PC-9 (cell line): Measurements from ENCODE around the gene LRCH4. TPM values are rescaled to one million over a fixed set of nuclear protein-coding genes. Genes with fewer than 3 reads are reported as not detected.

Source experiments
- BruUV-seq: library from RNA; stranded (reverse); fragments of 400-500 nt; replicated peaks from 2 replicates; lab custom pipeline; 2021; lab: Mats Ljungman, UMichigan
- CTCF ChIA-PET: fragments of 300-600 bp; sonication (Branson Sonifier 250); formaldehyde crosslinking; loops from one replicate; lab custom pipeline; 2022; ENCODE audit warnings: antibody characterized with exemption; lab: Charles Lee
- POLR2A ChIA-PET: fragments of 300-600 bp; sonication (Branson Sonifier 250); formaldehyde crosslinking; loops from one replicate; lab custom pipeline; 2022; ENCODE audit warnings: antibody characterized with exemption; ENCODE audit not compliant: unreplicated experiment; lab: Charles Lee
- DNase-seq, 2 experiments: peaks; one replicate each; pipeline versions ENCODE4 v3.0.0 to v3.0.0-alpha.2; 2015 to 2022; ENCODE audit warnings: mixed read lengths in 1 of 2
- H2AFZ ChIP-seq: fragments of 200-600 bp; sonication (generic); 2 replicates; pipeline ENCODE4 v1.8.1; 2017; ENCODE audit warnings: antibody characterized with exemption
- H3F3A ChIP-seq: fragments of 200-600 bp; sonication (generic); 2 replicates; pipeline ENCODE4 v1.8.1; 2017; ENCODE audit warnings: antibody characterized with exemption, mild to moderate bottlenecking, low read depth; ENCODE audit not compliant: insufficient read depth
- H3K27ac ChIP-seq: fragments of 200-600 bp; sonication (generic); 2 replicates; pipeline ENCODE4 v1.6.1; 2016; ENCODE audit warnings: mixed run types
- H3K27me3 ChIP-seq: fragments of 200-600 bp; sonication (generic); 2 replicates; pipeline ENCODE4 v1.6.1; 2016; ENCODE audit warnings: low read depth, mixed run types; ENCODE audit not compliant: insufficient read depth
- H3K36me3 ChIP-seq: fragments of 200-600 bp; sonication (generic); 2 replicates; pipeline ENCODE4 v1.6.1; 2016; ENCODE audit warnings: low read depth, mixed run types
- H3K4me1 ChIP-seq: fragments of 200-600 bp; sonication (generic); replicated peaks from 2 replicates; pipeline ENCODE4 v1.6.1; 2016; ENCODE audit warnings: mixed run types; ENCODE audit not compliant: insufficient read depth
- H3K4me2 ChIP-seq: fragments of 200-600 bp; sonication (generic); 2 replicates; pipeline ENCODE4 v1.6.1; 2017; ENCODE audit warnings: mixed run types
- H3K4me3 ChIP-seq: fragments of 200-600 bp; sonication (generic); 2 replicates; pipeline ENCODE4 v1.6.1; 2016; ENCODE audit warnings: mixed run types
- H3K79me2 ChIP-seq: fragments of 200-600 bp; sonication (generic); 2 replicates; pipeline ENCODE4 v1.6.1; 2017; ENCODE audit warnings: low read depth, mixed run types
- H3K9me2 ChIP-seq: fragments of 200-600 bp; sonication (generic); 2 replicates; pipeline ENCODE4 v1.8.1; 2017; ENCODE audit warnings: mild to moderate bottlenecking; ENCODE audit not compliant: insufficient read depth
- H3K9me3 ChIP-seq: fragments of 200-600 bp; sonication (generic); 2 replicates; pipeline ENCODE4 v1.8.1; 2016; ENCODE audit warnings: low read depth; ENCODE audit not compliant: insufficient read depth
- H4K20me1 ChIP-seq: fragments of 200-600 bp; sonication (generic); 2 replicates; pipeline ENCODE4 v1.8.1; 2017; ENCODE audit not compliant: insufficient read depth
- EZH2 ChIP-seq: fragments of 200-600 bp; sonication (generic); IDR thresholded peaks from 2 replicates; pipeline ENCODE4 v1.8.0; 2017; ENCODE audit warnings: antibody characterized with exemption, low read depth
- intact Hi-C: fragments of 100-400 bp; cut with micrococcal nuclease; formaldehyde crosslinking; loops from one replicate; pipeline ENCODE4 v1.10.0; 2022; ENCODE audit not compliant: unreplicated experiment
- total RNA-seq: library from RNA; stranded (reverse); gene quantifications from 2 replicates; pipeline ENCODE4 v1.2.3, GENCODE V29; 2021
- TF ChIP-seq, protein P1 (sequence below): fragments of 200-600 bp; sonication (generic); conservative IDR thresholded peaks from 2 replicates; pipeline ENCODE4 v1.6.1; 2017; ENCODE audit warnings: mixed run types, antibody characterized with exemption, mild to moderate bottlenecking, moderate library complexity

The LRCH4 gene
- total RNA-seq, 1 experiment from 2014 or later: 89.6 TPM

DNA sequence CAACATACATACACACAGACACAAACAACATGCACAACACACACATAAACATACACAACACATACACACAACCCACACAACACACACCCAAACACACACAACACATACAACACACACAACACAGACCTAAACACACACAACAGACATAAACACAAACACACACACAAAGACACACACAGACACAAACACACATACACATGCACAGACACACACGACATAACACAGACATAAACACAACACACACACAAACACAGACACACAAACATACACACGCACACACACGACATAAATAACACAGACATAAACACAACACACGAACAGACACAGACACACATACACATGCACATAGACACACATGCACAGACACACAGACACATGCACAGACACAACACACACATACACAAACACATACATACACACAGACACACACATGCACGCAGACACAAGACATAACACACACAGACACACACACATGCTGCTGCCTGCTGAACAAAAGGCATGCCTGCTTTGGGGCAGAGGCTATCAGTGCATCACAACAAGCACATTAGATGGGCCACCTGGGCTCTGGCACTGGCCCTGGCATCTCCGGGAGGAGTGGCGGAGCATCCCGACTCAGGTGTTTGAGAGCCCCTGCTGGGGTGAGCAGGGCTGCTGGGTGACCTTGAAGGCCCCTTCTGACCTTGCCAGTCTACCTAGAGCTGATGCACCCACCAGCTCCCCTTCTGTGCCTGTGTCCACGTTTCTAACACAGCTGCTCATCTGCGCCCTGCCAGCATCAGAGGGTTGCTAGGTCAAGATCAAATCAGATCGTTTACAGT is 5.3 kb downstream of the LRCH4 start:
- Histone ChIP-seq H4K20me1 (peaks cover 2% of the 10 kb centered on the region; the same call in 1 of the 2 replicates), H3F3A (peaks cover 21% of the 10 kb centered on the region), H3K27me3 (no peaks in the 10 kb centered on the region), H3K4me2 (no peak overlapping the region), H3K4me1 (peaks cover 19% of the 10 kb centered on the region), H3K79me2 (peaks cover 29% of the 10 kb centered on the region), H3K36me3 (0 out of 2 replicates have a peak, but pooled peaks cover 10% of the 10 kb centered on the region), H3K9me3 (no peaks in the 10 kb centered on the region), H3K4me3 (no peak overlapping the region), H2AFZ (no peak overlapping the region), H3K27ac (no peak overlapping the region), H3K9me2 (no peaks in the 10 kb centered on the region)
- POLR2A ChIA-PET: no interaction called here
- no peak for DNase-seq
- intact Hi-C loops: loop anchor here (5.0 to 10.0 kb wide), 3 partner anchors 112 to 504 kb away; partner anchors contain the start of genes EPHB4, GIGYF1 and TRIM56
- TF ChIP-seq, protein P1, sequence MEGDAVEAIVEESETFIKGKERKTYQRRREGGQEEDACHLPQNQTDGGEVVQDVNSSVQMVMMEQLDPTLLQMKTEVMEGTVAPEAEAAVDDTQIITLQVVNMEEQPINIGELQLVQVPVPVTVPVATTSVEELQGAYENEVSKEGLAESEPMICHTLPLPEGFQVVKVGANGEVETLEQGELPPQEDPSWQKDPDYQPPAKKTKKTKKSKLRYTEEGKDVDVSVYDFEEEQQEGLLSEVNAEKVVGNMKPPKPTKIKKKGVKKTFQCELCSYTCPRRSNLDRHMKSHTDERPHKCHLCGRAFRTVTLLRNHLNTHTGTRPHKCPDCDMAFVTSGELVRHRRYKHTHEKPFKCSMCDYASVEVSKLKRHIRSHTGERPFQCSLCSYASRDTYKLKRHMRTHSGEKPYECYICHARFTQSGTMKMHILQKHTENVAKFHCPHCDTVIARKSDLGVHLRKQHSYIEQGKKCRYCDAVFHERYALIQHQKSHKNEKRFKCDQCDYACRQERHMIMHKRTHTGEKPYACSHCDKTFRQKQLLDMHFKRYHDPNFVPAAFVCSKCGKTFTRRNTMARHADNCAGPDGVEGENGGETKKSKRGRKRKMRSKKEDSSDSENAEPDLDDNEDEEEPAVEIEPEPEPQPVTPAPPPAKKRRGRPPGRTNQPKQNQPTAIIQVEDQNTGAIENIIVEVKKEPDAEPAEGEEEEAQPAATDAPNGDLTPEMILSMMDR: no peak
- no peak for TF ChIP-seq EZH2
- CTCF ChIA-PET: no interaction called here
- BruUV-seq: no TSS peak

DNA sequence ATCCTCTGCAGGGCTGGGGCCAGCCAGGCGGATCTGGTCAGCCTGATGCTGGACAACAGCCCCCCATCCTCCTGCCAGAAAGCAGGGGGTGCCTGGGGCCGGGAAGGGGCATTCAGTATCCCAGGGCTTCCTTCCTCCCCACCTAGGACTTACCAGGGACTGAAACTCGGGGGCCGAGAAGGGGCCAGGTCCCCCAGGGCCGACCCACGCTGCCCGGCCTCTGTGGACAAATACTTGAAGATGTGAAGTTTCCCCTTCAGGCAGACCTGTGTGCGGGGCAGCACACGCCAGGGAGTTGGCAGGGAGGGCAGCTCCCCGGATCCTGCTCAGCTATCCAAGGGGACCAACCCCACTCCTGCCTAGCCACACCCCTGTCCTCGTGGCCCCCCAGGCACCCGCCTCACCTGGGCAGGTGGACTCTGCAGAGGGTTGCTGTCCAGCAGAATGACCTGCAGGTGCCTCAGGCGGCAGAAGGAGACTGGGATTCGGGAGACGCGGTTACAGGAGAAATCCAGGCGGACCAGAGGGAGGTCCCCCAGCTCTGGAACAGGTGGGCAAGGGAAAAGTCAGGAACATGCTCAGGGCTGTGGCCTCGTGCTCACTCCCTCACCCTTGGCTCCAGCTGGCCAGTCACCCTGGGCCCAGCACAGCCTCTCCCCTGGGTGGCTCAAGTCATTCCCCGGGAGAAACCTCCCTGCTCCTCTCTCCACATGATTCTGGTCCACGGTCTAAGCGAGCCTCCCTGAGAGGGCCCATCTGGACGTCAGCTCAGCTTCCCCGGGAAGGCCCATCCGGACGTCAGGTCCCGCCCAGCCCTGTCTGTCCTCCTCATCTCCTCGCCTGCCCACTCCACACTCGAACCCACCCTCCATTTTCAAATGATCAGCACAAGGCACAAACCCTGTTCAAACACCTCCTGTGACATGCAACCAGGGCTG is 7.4 kb downstream of the LRCH4 start:
- 0 out of 2 replicates have a peak, but pooled peaks cover 10% of the 10 kb centered on the region for H3K36me3 ChIP-seq
- ChIA-PET CTCF (interaction anchor here (0.7 kb wide), 1 partner anchor 10 kb away, joined by 8 read pairs; no protein-coding TSS in a partner anchor), POLR2A (interaction anchor here (0.7 kb wide), 1 partner anchor 37 kb away, joined by 54 read pairs; no protein-coding TSS in a partner anchor)
- H3K27me3 ChIP-seq: no peaks in the 10 kb centered on the region
- no peak overlapping the region for H2AFZ ChIP-seq
- H3K9me2 ChIP-seq: no peaks in the 10 kb centered on the region
- intact Hi-C loops: no loop called here
- no peak overlapping the region for H3K4me2 ChIP-seq
- 0 out of 2 replicates have a peak, but pooled peaks cover 7% of the 10 kb centered on the region for H3F3A ChIP-seq
- H3K4me3 ChIP-seq: no peak overlapping the region
- H4K20me1 ChIP-seq: no peaks in the 10 kb centered on the region; the same call in 1 of the 2 replicates
- no peak overlapping the region for H3K27ac ChIP-seq
- no TSS peak for BruUV-seq
- DNase-seq: no peak
- H3K9me3 ChIP-seq: no peaks in the 10 kb centered on the region
- no peak for TF ChIP-seq EZH2
- TF ChIP-seq, protein P1: no peak
- peaks cover 14% of the 10 kb centered on the region for H3K79me2 ChIP-seq
- peaks cover 6% of the 10 kb centered on the region for H3K4me1 ChIP-seq

DNA sequence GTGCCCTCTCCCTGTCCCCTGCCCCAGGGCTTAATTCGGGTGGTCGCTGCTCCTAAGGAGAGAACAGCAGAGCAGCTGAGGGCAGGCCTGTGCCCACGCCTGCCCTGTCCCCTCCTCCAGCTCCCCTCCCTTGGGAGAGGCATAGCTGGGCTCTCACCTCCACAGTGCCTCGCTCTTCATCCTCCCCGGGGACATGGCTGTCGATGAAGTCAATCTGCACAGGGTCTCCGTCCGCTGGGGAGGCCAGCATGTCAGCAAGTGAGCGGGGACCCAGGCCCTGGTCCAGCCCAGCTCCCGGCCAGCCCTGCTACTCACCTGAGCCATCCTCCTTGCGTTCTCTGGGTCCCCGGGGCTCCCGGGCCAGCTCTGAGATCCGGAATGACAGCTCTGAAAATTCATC is 8.4 kb downstream of the LRCH4 start:
- no TSS peak for BruUV-seq
- no peak overlapping the region for H3K4me3 ChIP-seq
- H3K27me3 ChIP-seq: no peaks in the 10 kb centered on the region
- CTCF ChIA-PET: no interaction called here
- no peak overlapping the region for H3K4me2 ChIP-seq
- no peaks in the 10 kb centered on the region for H3K4me1 ChIP-seq
- H4K20me1 ChIP-seq: no peaks in the 10 kb centered on the region
- no peaks in the 10 kb centered on the region for H3K9me2 ChIP-seq
- no peak for DNase-seq
- no peak for TF ChIP-seq EZH2
- TF ChIP-seq, protein P1: no peak
- POLR2A ChIA-PET: no interaction called here
- H3F3A ChIP-seq: 0 out of 2 replicates have a peak, but pooled peaks cover 7% of the 10 kb centered on the region
- peaks cover 4% of the 10 kb centered on the region for H3K79me2 ChIP-seq
- H3K9me3 ChIP-seq: no peaks in the 10 kb centered on the region
- no peak overlapping the region for H3K27ac ChIP-seq
- 0 out of 2 replicates have a peak, but pooled peaks cover 10% of the 10 kb centered on the region for H3K36me3 ChIP-seq
- intact Hi-C loops: no loop called here
- H2AFZ ChIP-seq: no peak overlapping the region
